HG02588 (cell line): ENCODE data around the gene BSPRY.
A peak's percentile ranks its signal among the peaks of the same experiment; 100 is the strongest.
"Not testable (repeated sequence)": the region's sequence is repeated elsewhere in the genome, so short reads cannot be mapped to it uniquely, and the experiment has no call there.

Experiments
- ATAC-seq: cut with Tn5 transposase; IDR thresholded peaks from one replicate; pipeline ENCODE4 v1.9.1; 2021; ENCODE audit warnings: mild to moderate bottlenecking, moderate library complexity; ENCODE audit not compliant: unreplicated experiment

Gene BSPRY

GRCh38 chr9:113340011-113340699 is 9.2 kb upstream of the BSPRY start, which contains the start of gene WDR31:
Gene WDR31, minus strand, starts transcription at chr9:113340275. Its CDS starts 8,253 bp downstream, at chr9:113332022.
- ATAC-seq = peak; percentile 96

- no peak for ATAC-seq
These were observed 7.5 kb upstream of the BSPRY start for GRCh38 chr9:113341712-113342410.

- ATAC-seq = no peak
These were observed 5.6 kb upstream of the BSPRY start for GRCh38 chr9:113343732-113344231.

GRCh38 chr9:113345190-113345589 is 4.2 kb upstream of the BSPRY start:
- ATAC-seq = no peak

DNA sequence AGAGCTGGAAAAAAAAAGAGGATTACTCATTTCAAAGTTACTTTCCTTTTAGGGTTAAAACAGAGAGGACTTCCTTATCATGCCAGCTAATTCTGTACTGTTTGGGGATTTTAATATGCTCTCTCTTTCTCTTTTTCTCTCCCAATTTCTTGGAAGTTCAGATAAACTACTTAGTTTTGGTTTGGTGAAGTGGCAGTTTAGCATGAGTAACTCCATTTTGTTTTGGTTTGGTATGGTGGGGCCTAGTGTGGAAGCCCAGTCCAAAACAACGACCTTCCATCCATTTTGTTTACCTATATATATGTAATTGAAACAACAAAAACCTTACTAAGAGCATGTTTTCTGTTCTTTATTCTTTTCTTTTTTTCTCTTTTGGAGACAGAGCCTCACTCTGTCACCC is 3.7 kb upstream of the BSPRY start:
- no peak for ATAC-seq

DNA sequence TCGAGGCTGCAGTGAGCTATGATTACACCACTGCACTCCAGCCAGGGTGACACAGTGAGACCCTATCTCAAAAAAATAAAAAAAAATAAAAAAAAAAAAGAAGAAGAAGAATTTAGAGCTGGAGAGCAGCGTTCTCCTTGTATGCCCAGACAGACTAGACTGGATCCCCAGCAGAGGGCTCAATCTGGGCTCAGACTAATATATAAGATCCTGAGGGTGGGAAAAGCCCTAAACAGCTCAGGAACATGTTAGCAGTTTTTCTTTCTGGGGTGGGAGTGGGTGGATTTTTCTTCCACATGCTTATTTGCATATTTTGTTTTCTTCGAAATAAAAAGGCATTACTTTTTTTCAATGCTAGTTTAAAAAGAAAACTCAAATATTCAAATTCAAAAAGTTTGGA is 904 bp upstream of the BSPRY start:
- ATAC-seq = no peak

GRCh38 chr9:113349066-113349444 is 286 bp upstream of the BSPRY start:
- no peak for ATAC-seq

DNA sequence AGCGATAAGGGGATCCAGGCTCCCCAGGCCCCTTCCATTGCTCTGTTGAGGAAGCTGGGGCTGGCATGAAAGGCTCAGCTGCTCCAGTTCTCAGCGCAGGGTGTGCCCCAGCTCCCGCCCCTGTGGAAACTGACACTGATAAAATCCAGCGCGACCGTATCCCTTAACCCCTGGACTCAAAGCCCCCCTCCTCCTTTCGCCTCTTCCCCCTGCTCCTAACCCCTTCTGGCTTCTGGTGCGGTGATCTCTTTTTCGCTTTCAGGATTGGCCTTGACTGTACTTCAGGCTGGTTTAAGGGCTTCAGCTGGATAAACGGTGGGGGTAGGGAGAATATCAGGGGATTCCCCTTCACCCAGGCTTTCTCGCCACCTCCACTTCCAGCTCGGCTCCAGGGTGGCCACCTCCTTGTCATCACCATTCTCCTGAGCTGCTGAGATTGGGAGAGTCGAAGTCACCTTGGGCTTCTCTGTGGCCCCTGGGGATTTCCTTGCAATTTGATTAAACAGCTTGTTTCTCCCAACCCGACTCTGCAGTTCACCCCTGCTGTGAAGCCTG is 843 bp downstream of the BSPRY start:
- peak; percentile 5 for ATAC-seq

DNA sequence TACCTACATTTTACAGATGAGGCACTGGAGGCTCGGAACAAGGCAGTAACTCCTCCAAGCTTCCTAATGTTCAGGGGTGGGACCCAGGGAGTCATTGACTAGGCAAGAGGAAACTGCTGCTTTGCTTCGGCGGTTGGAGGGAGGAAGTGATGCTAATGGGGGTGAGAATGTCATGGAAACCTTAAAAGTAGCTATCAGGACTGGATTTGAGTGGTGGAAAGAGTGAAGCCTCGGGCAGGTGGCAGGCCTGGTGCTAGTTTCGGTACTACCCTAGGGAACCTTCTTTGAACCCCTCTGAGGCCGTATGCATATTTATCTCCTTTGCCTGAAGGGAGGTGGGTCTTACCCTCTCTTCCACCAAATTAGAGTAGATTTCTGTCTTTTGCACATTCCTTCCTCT is 1.6 kb downstream of the BSPRY start:
- no peak for ATAC-seq

GRCh38 chr9:113352006-113352405 is 2.7 kb downstream of the BSPRY start:
- no peak for ATAC-seq

- no peak for ATAC-seq
These were observed 3.1 kb downstream of the BSPRY start for GRCh38 chr9:113352411-113352810.

- no peak for ATAC-seq
These were observed 5.8 kb downstream of the BSPRY start for GRCh38 chr9:113355040-113355596.

DNA sequence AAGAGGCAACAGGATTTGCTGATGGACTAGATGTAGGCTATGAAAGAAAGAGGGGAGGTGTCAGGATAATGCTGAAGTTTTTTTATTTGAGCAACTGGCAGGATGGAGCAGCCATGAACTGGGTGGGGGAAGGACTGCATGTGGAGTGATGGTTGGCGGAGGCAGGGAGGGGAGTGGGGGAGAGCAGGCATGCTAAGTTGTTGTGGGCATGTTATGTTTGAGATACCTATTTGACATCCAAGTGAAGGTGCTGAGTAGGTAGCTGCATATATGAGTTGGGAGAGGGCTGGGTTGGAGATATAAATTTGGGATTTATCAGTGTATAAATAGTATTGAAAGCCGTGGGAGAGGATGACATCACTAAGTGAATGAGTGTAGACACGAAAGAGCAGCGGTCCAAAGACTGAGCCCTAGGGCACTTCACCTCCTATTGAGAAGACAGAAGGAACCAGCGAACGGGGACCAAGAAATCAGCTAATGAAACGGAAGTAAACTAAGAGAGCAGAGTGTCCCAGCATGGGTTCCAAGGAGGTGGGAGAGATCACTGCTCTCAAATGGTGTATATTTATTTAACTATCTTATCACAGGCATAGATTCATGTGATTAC is 7.4 kb downstream of the BSPRY start:
- ATAC-seq = no peak

GRCh38 chr9:113359385-113359784 is 10.0 kb downstream of the BSPRY start:
- no peak for ATAC-seq

- no peak for ATAC-seq
These were observed 11.0 kb downstream of the BSPRY start for GRCh38 chr9:113360242-113360842.

- ATAC-seq = no peak
These were observed 12.1 kb downstream of the BSPRY start for GRCh38 chr9:113361304-113362018.

GRCh38 chr9:113363336-113363735 is 14.0 kb downstream of the BSPRY start:
- no peak for ATAC-seq

DNA sequence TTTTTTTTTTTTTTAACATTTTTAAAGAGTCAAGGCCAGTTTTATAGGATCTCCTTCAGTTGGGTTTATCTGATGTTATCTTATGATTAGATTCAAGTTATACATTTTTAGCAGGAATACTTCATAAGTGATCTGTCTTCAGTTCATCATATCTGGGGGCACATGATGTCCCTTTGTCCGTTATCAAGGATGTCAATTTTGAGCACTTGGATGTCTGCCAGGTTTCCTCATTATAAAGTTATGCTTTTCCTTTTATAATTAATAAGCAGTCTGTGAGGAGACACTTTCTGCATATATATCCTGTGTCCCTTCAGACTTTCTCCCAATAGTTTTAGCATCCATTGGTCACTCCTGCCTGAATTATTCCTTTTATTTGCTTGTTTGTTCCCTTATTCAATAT is 15.6 kb downstream of the BSPRY start:
- ATAC-seq = no peak

DNA sequence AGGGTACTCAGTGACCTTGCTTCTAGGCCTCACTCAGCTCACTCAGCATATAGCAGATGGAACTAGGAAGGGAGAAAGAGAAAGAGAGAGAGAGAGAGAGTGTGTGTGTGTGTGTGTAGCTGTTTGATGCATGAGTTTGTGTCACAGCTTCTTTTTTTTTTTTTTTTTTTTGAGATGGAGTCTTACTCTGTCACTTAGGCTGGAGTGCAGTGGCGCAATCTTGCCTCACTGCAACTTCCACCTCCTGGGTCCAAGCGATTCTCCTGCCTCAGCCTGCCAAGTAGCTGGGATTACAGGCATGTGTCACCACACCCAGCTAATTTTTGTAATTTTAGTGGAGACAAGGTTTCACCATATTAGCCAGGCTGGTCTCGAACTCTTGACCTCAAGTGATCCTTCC is 16.3 kb downstream of the BSPRY start:
- not testable (repeated sequence) for ATAC-seq

- ATAC-seq = no peak
These were observed 19.1 kb downstream of the BSPRY start for GRCh38 chr9:113368348-113368981.
